K562 (cell line): ENCODE results near the gene CDK11B. TPM values are rescaled to one million over a fixed set of nuclear protein-coding genes. Genes with fewer than 3 reads are reported as not detected.

Source experiments
- ATAC-seq: fragments of 200-7000 bp; cut with Tn5 transposase; 3 replicates; pipeline ENCODE4 v1.9.1; 2020; ENCODE audit warnings: moderate library complexity
- BruUV-seq: library from RNA; stranded (reverse); fragments of 400-500 nt; replicated peaks from 2 replicates; lab custom pipeline; 2021; lab: Mats Ljungman, UMichigan
- CTCF ChIA-PET: fragments of 300-600 bp; formaldehyde crosslinking; extraction: SDS; loops from one replicate; lab custom pipeline; 2021; ENCODE audit warnings: low intra/inter-chr PET ratio; lab: Yijun Ruan, JAX
- POLR2A ChIA-PET: fragments of 300-600, 350-650 bp; sonication (Branson Sonifier 250); formaldehyde crosslinking; extraction: SDS; loops from one replicate; lab custom pipeline; 2021; ENCODE audit warnings: antibody characterized with exemption, inconsistent platforms; lab: Yijun Ruan, JAX
- DNase-seq, 4 experiments: peaks; one replicate each; pipeline versions ENCODE4 v3.0.0 to v3.0.0-alpha.2; 2011 to 2018; ENCODE audit warnings: low spot score in 3 of 4, mixed read lengths in 3 of 4; ENCODE audit errors: extremely low read depth in 1 of 4
- FAIRE-seq: peaks from 2 replicates; lab custom pipeline; 2011; peaks lifted over from hg19 to GRCh38; lab: Jason Lieb, UNC
- H2AFZ ChIP-seq: 2 replicates; pipeline ENCODE4 v1.6.0; 2011; ENCODE audit warnings: low read depth, low read length, control low read depth, inconsistent platforms
- H3K27ac ChIP-seq: fragments of 200-600 bp; 3 replicates; pipeline ENCODE4 v1.8.0; 2011; ENCODE audit warnings: low read depth, mild to moderate bottlenecking, control low read depth, inconsistent platforms, low read length, moderate library complexity, mixed read lengths; ENCODE audit errors: extremely low read depth
- H3K27me3 ChIP-seq, 2 experiments: fragments of 300-600 bp in 1 of 2; 2 replicates in 1 of 2; 3 replicates in 1 of 2; pipeline versions ENCODE4 v1.6.0 to v1.8.0; 2011; ENCODE audit warnings: inconsistent platforms in 2 of 2, low read length in 2 of 2, mild to moderate bottlenecking in 1 of 2, mixed read lengths in 1 of 2, moderate library complexity in 1 of 2; ENCODE audit not compliant: control insufficient read depth in 2 of 2, insufficient read depth in 2 of 2
- H3K36me3 ChIP-seq: fragments of 300-600 bp; 3 replicates; pipeline ENCODE4 v1.8.0; 2011; ENCODE audit warnings: mild to moderate bottlenecking, low read length, inconsistent platforms; ENCODE audit not compliant: control insufficient read depth, insufficient read depth
- H3K4me1 ChIP-seq, 2 experiments: fragments of 200-600 bp in 1 of 2; replicated peaks in 1 of 2; 2 replicates in 1 of 2; 3 replicates in 1 of 2; pipeline versions ENCODE4 v1.5.1 to v1.8.0; 2011; ENCODE audit warnings: inconsistent platforms in 2 of 2, low read length in 2 of 2, mild to moderate bottlenecking in 1 of 2, mixed read lengths in 1 of 2, moderate library complexity in 1 of 2; ENCODE audit not compliant: control insufficient read depth in 2 of 2, insufficient read depth in 2 of 2
- H3K4me2 ChIP-seq: 2 replicates; pipeline ENCODE4 v1.6.1; 2011; ENCODE audit warnings: low read length, control low read depth, inconsistent platforms, mixed read lengths; ENCODE audit not compliant: insufficient read depth
- H3K4me3 ChIP-seq: fragments of 200-600 bp; sonication (generic), shearing (Covaris generic); 2 replicates; pipeline ENCODE4 v1.5.1; 2016; ENCODE audit warnings: control low read depth, inconsistent platforms
- H3K79me2 ChIP-seq: fragments of 200-600 bp; 3 replicates; pipeline ENCODE4 v1.8.0; 2011; ENCODE audit warnings: low read length, inconsistent platforms; ENCODE audit not compliant: control insufficient read depth, insufficient read depth
- H3K9ac ChIP-seq, 2 experiments: 2 replicates each; pipeline versions ENCODE4 v1.6.0 to v1.6.1; 2011; ENCODE audit warnings: low read depth in 2 of 2, low read length in 2 of 2, control low read depth in 1 of 2, inconsistent platforms in 1 of 2, mild to moderate bottlenecking in 1 of 2, mixed read lengths in 1 of 2; ENCODE audit not compliant: insufficient read depth in 1 of 2
- H3K9me1 ChIP-seq: one replicate; pipeline ENCODE4 v1.6.0; 2011; ENCODE audit warnings: inconsistent platforms, mild to moderate bottlenecking, low read length, moderate library complexity; ENCODE audit not compliant: control insufficient read depth, insufficient read depth
- H3K9me3 ChIP-seq: replicated peaks from 2 replicates; pipeline ENCODE4 v1.5.1; 2011; ENCODE audit warnings: low read depth, low read length, inconsistent platforms; ENCODE audit not compliant: control insufficient read depth, insufficient read depth
- H4K20me1 ChIP-seq: replicated peaks from 2 replicates; pipeline ENCODE4 v1.6.1; 2011; ENCODE audit warnings: low read length, inconsistent platforms, mixed read lengths; ENCODE audit not compliant: control insufficient read depth, insufficient read depth
- MNT ChIP-seq, 2 experiments: fragments of 450-650 bp; conservative IDR thresholded peaks; 2 replicates each; pipeline ENCODE4 v1.6.1; 2017; ENCODE audit warnings: mild to moderate bottlenecking in 2 of 2, moderate library complexity in 2 of 2
- WGBS: fragments of 100-300 bp; shearing (Covaris generic); methylation state at CpG from one replicate; pipeline ENCODE4 v1.1.6; 2016; ENCODE audit warnings: low coverage, mixed read lengths; ENCODE audit not compliant: insufficient coverage; ENCODE audit errors: missing lambda C conversion rate; 5-methylcytosine and 5-hydroxymethylcytosine counted together
- in situ Hi-C: fragments of 300-500 bp; cut with MboI; formaldehyde crosslinking; loops from 4 replicates; pipeline ENCODE4 v1.15.0; 2018; ENCODE audit warnings: inconsistent platforms, mixed read lengths
- intact Hi-C: fragments of 100-400 bp; cut with micrococcal nuclease; formaldehyde crosslinking; loops from 2 replicates; pipeline ENCODE4 v1.14.2; 2022
- polyA plus RNA-seq, 8 experiments: library from polyadenylated mRNA; depleted of rRNA in 4 of 8; stranded (reverse) in 5 of 8; unstranded in 3 of 8; fragments of >200 nt; fragmentation: Nextera tagmentation in 2 of 8; fragmentation: Illumina TruSeq in 1 of 8; extraction: Ambion mirVana in 2 of 8; extraction: Trizol in 1 of 8; gene quantifications; 2 replicates each; pipeline versions ENCODE4 v1.2.1 to v1.2.3, GENCODE V29; 2011 to 2014; ENCODE audit warnings: inconsistent platforms in 1 of 8, missing spikeins in 1 of 8
- total RNA-seq, 7 experiments: library from RNA; depleted of rRNA in 6 of 7; stranded (reverse); fragments of >200 nt in 6 of 7; fragmentation: Illumina TruSeq in 2 of 7; extraction: Trizol in 2 of 7; gene quantifications; 2 replicates each; pipeline versions ENCODE4 v1.2.1 to v1.2.3, GENCODE V29; 2011 to 2021; ENCODE audit warnings: low replicate concordance in 1 of 7

CDK11B gene
- total and polyA plus RNA-seq, 9 of the 15 experiments (the other 6 are each of a cell fraction or from before 2014, with no cell fraction given), result 2.8 to 52.2 (median 19.5) TPM

- CTCF ChIA-PET, result no interaction called here
- DNase-seq, result no peak
Observed at GRCh38 chr1:1627261-1627828, 31.5 kb downstream of the CDK11B start.

More at GRCh38 chr1:1627261-1627828, 31.5 kb downstream of the CDK11B start:
- H3K9me1 ChIP-seq, result no peaks in the 10 kb centered on the region
- in situ Hi-C loops, result no loop called here
- no peak overlapping the region for H3K27ac ChIP-seq
- intact Hi-C loops, result no loop called here
- no peak overlapping the region; the same call in 1 of the 2 replicates for H3K4me2 ChIP-seq
- no peaks in the 10 kb centered on the region for H3K79me2 ChIP-seq
- WGBS, result 30% methylated on average over 37 of the region's 37 CpGs
- no peak overlapping the region for H3K4me3 ChIP-seq
- H3K4me1 ChIP-seq, result peaks cover 0 to 71% of the 10 kb centered on the region in 2 experiments; a peak in 3 of 5 replicates
- no TSS peak for BruUV-seq
- no peaks in the 10 kb centered on the region for H3K36me3 ChIP-seq
- H2AFZ ChIP-seq, result no peak overlapping the region
- peak overlapping the region in 1 of 2 experiments; percentile 84; a peak in 2 of 4 replicates for H3K9ac ChIP-seq
- no peak for TF ChIP-seq MNT (conservative IDR thresholded peaks at IDR 0.05)
- POLR2A ChIA-PET, result no interaction called here
- H3K27me3 ChIP-seq, result no peaks in the 10 kb centered on the region
- ATAC-seq (peak; percentile 68), FAIRE-seq (no peak)
- no peaks in the 10 kb centered on the region for H4K20me1 ChIP-seq
- no peaks in the 10 kb centered on the region for H3K9me3 ChIP-seq
